ENCODE results near the gene FGD2. TPM values are rescaled to one million over a fixed set of nuclear protein-coding genes. Genes with fewer than 3 reads are reported as not detected.

Gene FGD2
- total RNA-seq, 2 donors from 2014 or later = not detected

DNA sequence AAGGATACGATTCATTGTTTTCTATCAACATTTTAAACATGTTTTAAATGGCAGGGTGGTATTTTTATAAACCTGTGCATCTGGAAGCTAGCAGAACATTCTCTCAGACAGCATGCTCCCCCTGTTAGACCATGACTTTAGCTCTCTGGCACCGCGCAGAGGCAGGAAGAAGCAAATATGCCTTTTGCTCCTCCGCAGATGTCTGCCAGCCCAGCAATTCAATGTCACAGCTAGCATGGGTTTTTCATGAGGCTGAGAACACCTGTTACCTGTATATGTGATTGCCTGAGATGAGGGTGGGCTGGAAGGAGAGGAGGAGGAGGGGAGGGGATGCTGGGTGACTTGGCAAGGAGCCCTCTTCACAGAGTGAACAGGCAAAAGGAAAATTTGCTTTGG lies 26.1 kb upstream of the FGD2 start:
- WGBS, 2 experiments (ENCODE audit: insufficient coverage in 1 of 2, insufficient read length in 1 of 2) = 89 to 93% methylated on average over 4 of the region's 4 CpGs

DNA sequence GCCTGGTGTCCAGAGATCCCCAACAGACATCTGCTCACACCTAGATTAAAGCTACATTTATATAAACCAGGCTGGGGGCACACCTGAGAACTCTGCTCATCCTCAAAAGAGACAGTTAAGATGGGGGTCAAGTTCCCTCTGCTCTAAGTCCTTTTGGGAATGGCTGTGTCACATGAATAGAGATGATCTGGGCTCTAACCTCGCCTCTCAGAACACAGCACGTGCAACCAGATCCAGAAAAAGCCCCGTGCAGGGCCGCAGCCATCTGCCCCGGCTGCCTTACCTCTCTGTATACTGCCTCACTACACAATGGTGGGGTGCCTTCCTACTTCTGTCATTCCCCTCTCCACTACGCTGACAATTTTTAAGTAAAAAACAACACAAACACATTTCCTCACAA lies 25.3 kb upstream of the FGD2 start:
- no peak overlapping the region for H3K4me3 ChIP-seq (ENCODE audit: low read length)
- peaks cover 3% of the 10 kb centered on the region for H3K4me1 ChIP-seq (ENCODE audit: control insufficient read depth, insufficient read depth, low read length)
- H3K36me3 ChIP-seq (ENCODE audit: control insufficient read depth, insufficient read depth, low read length) = peaks cover 78% of the 10 kb centered on the region
- 93 to 95% methylated on average over 6 of the region's 6 CpGs for WGBS, 2 experiments (ENCODE audit: insufficient coverage in 1 of 2, insufficient read length in 1 of 2)
- no peak overlapping the region for H3K4me3 Mint-ChIP-seq
- peaks cover 10% of the 10 kb centered on the region for H3K4me1 Mint-ChIP-seq
- no peaks in the 10 kb centered on the region for H3K9me3 ChIP-seq (ENCODE audit: control insufficient read depth, low read length)
- H3K9me3 Mint-ChIP-seq = no peaks in the 10 kb centered on the region
- no peaks in the 10 kb centered on the region for H3K27me3 Mint-ChIP-seq (ENCODE audit: insufficient read depth)
- H3K9ac ChIP-seq (ENCODE audit: extremely low read depth, low read length, poor library complexity, severe bottlenecking) = no peak overlapping the region
- no peak for DNase-seq
- TF ChIP-seq, protein P1, sequence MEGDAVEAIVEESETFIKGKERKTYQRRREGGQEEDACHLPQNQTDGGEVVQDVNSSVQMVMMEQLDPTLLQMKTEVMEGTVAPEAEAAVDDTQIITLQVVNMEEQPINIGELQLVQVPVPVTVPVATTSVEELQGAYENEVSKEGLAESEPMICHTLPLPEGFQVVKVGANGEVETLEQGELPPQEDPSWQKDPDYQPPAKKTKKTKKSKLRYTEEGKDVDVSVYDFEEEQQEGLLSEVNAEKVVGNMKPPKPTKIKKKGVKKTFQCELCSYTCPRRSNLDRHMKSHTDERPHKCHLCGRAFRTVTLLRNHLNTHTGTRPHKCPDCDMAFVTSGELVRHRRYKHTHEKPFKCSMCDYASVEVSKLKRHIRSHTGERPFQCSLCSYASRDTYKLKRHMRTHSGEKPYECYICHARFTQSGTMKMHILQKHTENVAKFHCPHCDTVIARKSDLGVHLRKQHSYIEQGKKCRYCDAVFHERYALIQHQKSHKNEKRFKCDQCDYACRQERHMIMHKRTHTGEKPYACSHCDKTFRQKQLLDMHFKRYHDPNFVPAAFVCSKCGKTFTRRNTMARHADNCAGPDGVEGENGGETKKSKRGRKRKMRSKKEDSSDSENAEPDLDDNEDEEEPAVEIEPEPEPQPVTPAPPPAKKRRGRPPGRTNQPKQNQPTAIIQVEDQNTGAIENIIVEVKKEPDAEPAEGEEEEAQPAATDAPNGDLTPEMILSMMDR (conservative IDR thresholded peaks at IDR 0.05) = no peak
- peaks cover 46% of the 10 kb centered on the region for H3K36me3 Mint-ChIP-seq (ENCODE audit: low read depth)
- no peaks in the 10 kb centered on the region for H3K27me3 ChIP-seq (ENCODE audit: control insufficient read depth, insufficient read depth, low read length, poor library complexity, severe bottlenecking)
- H3K27ac ChIP-seq (ENCODE audit: low read depth, low read length) = no peak overlapping the region
- H3K27ac Mint-ChIP-seq = no peak overlapping the region

More for the DNA sequence above, 26.1 kb upstream of the FGD2 start:
- H3K27me3 Mint-ChIP-seq (ENCODE audit: insufficient read depth) = no peaks in the 10 kb centered on the region
- TF ChIP-seq, protein P1 (conservative IDR thresholded peaks at IDR 0.05) = peak; percentile 29
- Histone ChIP-seq H3K27me3 (ENCODE audit: control insufficient read depth, insufficient read depth, low read length, poor library complexity, severe bottlenecking) (no peaks in the 10 kb centered on the region), H3K9ac (ENCODE audit: extremely low read depth, low read length, poor library complexity, severe bottlenecking) (no peak overlapping the region), H3K4me3 (ENCODE audit: low read length) (no peak overlapping the region), H3K36me3 (ENCODE audit: control insufficient read depth, insufficient read depth, low read length) (peaks cover 86% of the 10 kb centered on the region), H3K9me3 (ENCODE audit: control insufficient read depth, low read length) (no peaks in the 10 kb centered on the region), H3K27ac (ENCODE audit: low read depth, low read length) (no peak overlapping the region), H3K4me1 (ENCODE audit: control insufficient read depth, insufficient read depth, low read length) (peaks cover 3% of the 10 kb centered on the region)
- H3K36me3 Mint-ChIP-seq (ENCODE audit: low read depth) = peaks cover 54% of the 10 kb centered on the region
- H3K9me3 Mint-ChIP-seq = no peaks in the 10 kb centered on the region
- H3K4me1 Mint-ChIP-seq = peaks cover 10% of the 10 kb centered on the region
- H3K4me3 Mint-ChIP-seq = no peak overlapping the region
- DNase-seq = no peak
- no peak overlapping the region for H3K27ac Mint-ChIP-seq

DNA sequence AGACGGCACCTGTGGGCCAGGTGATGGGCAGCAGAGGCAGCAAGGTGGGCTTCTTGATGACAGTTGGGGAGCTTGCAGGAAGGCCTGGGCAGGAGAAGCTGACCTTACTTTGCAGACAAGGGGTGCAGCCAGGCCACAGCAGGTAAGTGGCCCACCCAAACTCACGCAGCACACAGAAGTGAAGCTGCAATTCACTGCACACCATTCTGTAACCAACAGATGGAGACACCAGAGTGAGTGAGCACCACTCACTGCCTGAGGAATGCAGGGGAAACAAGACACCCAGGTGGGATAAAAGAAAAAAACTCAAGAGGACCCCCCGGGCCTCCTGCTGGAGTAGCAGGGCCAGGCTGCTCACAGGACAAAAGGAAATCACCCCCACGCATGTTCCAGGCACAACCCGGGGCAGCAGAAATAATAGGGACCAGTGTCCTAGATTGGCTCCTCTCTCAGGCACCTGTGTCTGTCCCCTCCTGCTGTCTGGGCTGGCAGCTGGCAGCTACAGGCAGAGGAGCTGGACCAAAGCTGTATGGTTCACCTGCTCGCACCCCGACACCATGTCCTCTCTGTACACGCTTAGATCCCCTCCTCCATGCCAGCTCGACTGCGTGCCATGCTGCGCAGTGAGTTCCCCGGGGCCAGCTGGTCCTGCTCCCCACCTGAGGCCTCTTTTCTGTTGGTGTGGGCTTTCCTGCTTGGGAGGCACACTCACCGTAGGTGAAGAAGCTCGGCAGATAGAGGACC lies 24.4 kb upstream of the FGD2 start:
- H3K4me1 ChIP-seq (ENCODE audit: control insufficient read depth, insufficient read depth, low read length) = peaks cover 3% of the 10 kb centered on the region
- Mint-ChIP-seq H3K4me3 (no peak overlapping the region), H3K27ac (peak overlapping the region; percentile 83), H3K9me3 (no peaks in the 10 kb centered on the region), H3K36me3 (ENCODE audit: low read depth) (peaks cover 41% of the 10 kb centered on the region), H3K27me3 (ENCODE audit: insufficient read depth) (no peaks in the 10 kb centered on the region), H3K4me1 (peaks cover 10% of the 10 kb centered on the region)
- H3K4me3 ChIP-seq (ENCODE audit: low read length) = no peak overlapping the region
- TF ChIP-seq, protein P1 (conservative IDR thresholded peaks at IDR 0.05) = peak; percentile 50
- 82 to 87% methylated on average over 7 to 14 of the region's 14 CpGs for WGBS, 2 experiments (ENCODE audit: insufficient coverage in 1 of 2, insufficient read length in 1 of 2)
- no peaks in the 10 kb centered on the region for H3K27me3 ChIP-seq (ENCODE audit: control insufficient read depth, insufficient read depth, low read length, poor library complexity, severe bottlenecking)
- no peak overlapping the region for H3K9ac ChIP-seq (ENCODE audit: extremely low read depth, low read length, poor library complexity, severe bottlenecking)
- peaks cover 69% of the 10 kb centered on the region for H3K36me3 ChIP-seq (ENCODE audit: control insufficient read depth, insufficient read depth, low read length)
- no peak for DNase-seq
- no peak overlapping the region for H3K27ac ChIP-seq (ENCODE audit: low read depth, low read length)
- H3K9me3 ChIP-seq (ENCODE audit: control insufficient read depth, low read length) = no peaks in the 10 kb centered on the region

All from endodermal cell (in vitro differentiated cells).